B cell (primary cell): ENCODE data around the gene GNB2. TPM values are rescaled to one million over a fixed set of nuclear protein-coding genes. Genes with fewer than 3 reads are reported as not detected.
"Not testable (repeated sequence)": the region's sequence is repeated elsewhere in the genome, so short reads cannot be mapped to it uniquely, and the experiment has no call there.

Experiments
- ATAC-seq: fragments of 200-7000 bp; cut with Tn5 transposase; one replicate; pipeline ENCODE4 v1.10.0; 2021; ENCODE audit warnings: low read depth, mild to moderate bottlenecking, moderate number of reproducible peaks, moderate library complexity
- CTCF ChIA-PET: fragments of 350-600 bp; sonication (Branson Sonifier 250); formaldehyde crosslinking; loops from one replicate; lab custom pipeline; 2021; ENCODE audit warnings: antibody characterized with exemption, inconsistent platforms; lab: Charles Lee
- POLR2A ChIA-PET: fragments of 350-600 bp; sonication (Branson Sonifier 250); formaldehyde crosslinking; loops from one replicate; lab custom pipeline; 2021; ENCODE audit warnings: antibody characterized with exemption; lab: Charles Lee
- DNase-seq: peaks from one replicate; pipeline ENCODE4 v3.0.0; 2013
- H2AFZ ChIP-seq: 2 replicates; pipeline ENCODE4 v1.6.1; 2012; ENCODE audit warnings: mild to moderate bottlenecking, low read depth, low read length; ENCODE audit not compliant: insufficient read depth, poor library complexity, severe bottlenecking
- H3K27ac ChIP-seq, 2 donors: 1 replicate in 1 of 2; 2 replicates in 1 of 2; pipeline ENCODE4 v1.5.1; 2012 to 2013; ENCODE audit warnings: low read length in 2 of 2, mild to moderate bottlenecking in 2 of 2, moderate library complexity in 1 of 2
- H3K27me3 ChIP-seq, 4 experiments: fragments of 200-600 bp in 1 of 4; sonication (generic) in 1 of 4; replicated peaks in 1 of 4; 1 replicate in 2 of 4; 2 replicates in 2 of 4; pipeline versions ENCODE4 v1.6.1 to v1.7.0; 2013 to 2016; ENCODE audit warnings: low read length in 3 of 4, mild to moderate bottlenecking in 2 of 4, mixed read lengths in 1 of 4, moderate library complexity in 1 of 4; ENCODE audit not compliant: insufficient read depth in 4 of 4, control insufficient read depth in 3 of 4; ENCODE audit errors: control extremely low read depth in 1 of 4
- H3K36me3 ChIP-seq, 2 experiments: replicated peaks in 1 of 2; 1 replicate in 1 of 2; 2 replicates in 1 of 2; pipeline versions ENCODE4 v1.6.1 to v1.7.1; 2013; ENCODE audit warnings: low read length in 1 of 2; ENCODE audit not compliant: insufficient read depth in 2 of 2, control insufficient read depth in 1 of 2; ENCODE audit errors: control extremely low read depth in 1 of 2, extremely low read depth in 1 of 2
- H3K4me1 ChIP-seq, 2 donors: fragments of 200-600 bp in 1 of 2; sonication (generic) in 1 of 2; 1 replicate in 1 of 2; 2 replicates in 1 of 2; pipeline versions ENCODE4 v1.5.1 to v1.6.1; 2013 to 2017; ENCODE audit warnings: low read length in 2 of 2; ENCODE audit not compliant: control insufficient read depth in 2 of 2, insufficient read depth in 2 of 2
- H3K4me2 ChIP-seq: replicated peaks from 2 replicates; pipeline ENCODE3; 2012; ENCODE audit warnings: mild to moderate bottlenecking, low read depth, low read length; ENCODE audit not compliant: poor library complexity, severe bottlenecking
- H3K4me3 ChIP-seq, 5 experiments: fragments of 200-600 bp in 1 of 5; sonication (generic) in 1 of 5; 1 replicate in 3 of 5; 2 replicates in 2 of 5; pipeline versions ENCODE4 v1.5.1 to v1.7.0; 2011 to 2016; ENCODE audit warnings: low read length in 4 of 5, mild to moderate bottlenecking in 4 of 5, low read depth in 2 of 5, control low read depth in 1 of 5, moderate library complexity in 1 of 5; ENCODE audit not compliant: insufficient read depth in 1 of 5; ENCODE audit errors: control extremely low read depth in 1 of 5, extremely low read depth in 1 of 5
- H3K79me2 ChIP-seq: fragments of 200-600 bp; sonication (generic); one replicate; pipeline ENCODE4 v1.6.0; 2016; ENCODE audit warnings: low read length; ENCODE audit not compliant: control insufficient read depth, insufficient read depth
- H3K9ac ChIP-seq: fragments of 200-600 bp; sonication (generic); 2 replicates; pipeline ENCODE4 v1.6.1; 2017; ENCODE audit warnings: mild to moderate bottlenecking, low read length, moderate library complexity
- H3K9me3 ChIP-seq, 3 donors: one replicate each; pipeline versions ENCODE4 v1.6.1 to v1.7.1; 2013; ENCODE audit warnings: low read length in 2 of 3; ENCODE audit not compliant: control insufficient read depth in 2 of 3, insufficient read depth in 1 of 3; ENCODE audit errors: control extremely low read depth in 1 of 3
- H4K20me1 ChIP-seq: 2 replicates; pipeline ENCODE4 v1.6.0; 2012; ENCODE audit warnings: mild to moderate bottlenecking, low read length; ENCODE audit not compliant: insufficient read depth, control insufficient read depth, poor library complexity, severe bottlenecking
- H3K27ac Mint-ChIP-seq: one replicate; pipeline ENCODE4 v1.8.0; 2021; ENCODE audit warnings: mixed read lengths
- H3K27me3 Mint-ChIP-seq: one replicate; pipeline ENCODE4 v1.8.0; 2021; ENCODE audit warnings: mixed read lengths
- H3K4me1 Mint-ChIP-seq: one replicate; pipeline ENCODE4 v1.8.0; 2021; ENCODE audit warnings: mixed read lengths
- H3K4me3 Mint-ChIP-seq: one replicate; pipeline ENCODE4 v1.8.0; 2021; ENCODE audit warnings: mixed read lengths
- H3K9me3 Mint-ChIP-seq: one replicate; pipeline ENCODE4 v1.8.0; 2022; ENCODE audit warnings: mixed read lengths; ENCODE audit not compliant: insufficient read depth
- CTCF ChIP-seq: fragments of 200-600 bp; IDR thresholded peaks from one replicate; pipeline ENCODE4 v1.8.0; 2022; ENCODE audit warnings: antibody characterized with exemption, mild to moderate bottlenecking
- EZH2 ChIP-seq: IDR thresholded peaks from 2 replicates; pipeline ENCODE4 v1.6.1; 2012; ENCODE audit warnings: borderline replicate concordance, low read depth, mild to moderate bottlenecking, moderate library complexity, low read length; ENCODE audit not compliant: insufficient read depth, poor library complexity, severe bottlenecking
- WGBS: methylation state at CpG from one replicate; pipeline ENCODE4 v1.1.5; 2013; ENCODE audit warnings: missing lambda C conversion rate; ENCODE audit not compliant: insufficient coverage; 5-methylcytosine and 5-hydroxymethylcytosine counted together
- intact Hi-C: fragments of 100-400 bp; cut with micrococcal nuclease; formaldehyde crosslinking; loops from one replicate; pipeline ENCODE4 v1.10.0; 2022
- polyA plus RNA-seq: library from polyadenylated mRNA; depleted of rRNA; stranded (reverse); fragments of >200 nt; gene quantifications from 2 replicates; pipeline ENCODE4 v1.2.3, GENCODE V29; 2012
- total RNA-seq, 2 donors: library from RNA; stranded (reverse); fragments of 120-200 nt in 1 of 2; gene quantifications; 1 replicate in 1 of 2; 2 replicates in 1 of 2; pipeline versions ENCODE4 v1.2.3 to v1.2.4, GENCODE V29; 2013 to 2022

The GNB2 gene
- total and polyA plus RNA-seq, 2 donors (not counting 1 experiment from before 2014, with no cell fraction given) = 127 to 221 TPM

DNA sequence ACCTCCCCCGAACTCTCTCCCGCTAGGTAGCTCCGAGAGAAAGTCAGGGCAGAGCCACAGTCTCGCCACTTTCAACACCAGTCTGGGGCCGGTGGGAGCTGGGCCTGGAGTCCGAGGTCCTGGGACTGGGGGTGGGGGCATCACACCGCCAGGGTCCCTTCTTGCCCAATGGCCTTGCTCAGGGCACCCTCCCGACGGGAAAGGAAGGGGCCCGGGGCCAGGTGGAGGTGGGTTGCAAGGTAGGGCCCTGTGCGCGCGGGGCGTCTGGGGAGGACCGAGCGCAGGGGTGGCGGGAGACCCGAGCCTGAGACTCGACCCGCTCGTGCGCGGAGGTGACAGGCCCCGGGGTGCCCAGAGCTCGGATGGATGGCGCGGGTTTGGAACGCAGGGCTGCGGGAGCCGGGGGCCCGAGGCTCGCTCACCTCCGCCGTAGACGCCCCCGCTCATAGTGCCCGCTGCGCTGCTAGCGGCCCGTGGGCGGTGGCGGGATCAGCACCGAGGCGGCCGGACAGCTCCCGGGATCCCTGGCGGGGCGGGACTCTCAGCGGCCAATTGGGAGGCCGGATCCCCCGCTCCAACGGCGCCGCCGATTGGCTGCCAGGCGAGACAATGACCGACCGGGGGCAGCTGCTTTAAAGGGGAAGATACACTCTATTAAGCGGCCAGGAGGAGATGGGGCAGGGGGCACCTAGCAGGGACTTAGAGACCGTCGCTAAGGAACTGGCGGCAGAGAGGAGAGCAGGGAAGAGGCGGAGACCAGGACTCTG is 17.4 kb upstream of the GNB2 start, which contains the start of gene ACTL6B:
ACTL6B (minus strand) TSS at position 541 of the 767 bp plus-strand sequence; CDS start at position 447, 94 bp downstream.
- peak within 1 kb of the TSS; percentile 22 for H3K4me2 ChIP-seq
- DNase-seq (peak; percentile 49), ATAC-seq (peak; percentile 41)
- intact Hi-C loops = no loop called here
- 22% methylated on average over 62 of the region's 63 CpGs for WGBS
- peaks cover 0 to 8% of the 10 kb centered on the region in 2 donors for H3K4me1 ChIP-seq
- peaks cover 41% of the 10 kb centered on the region for H3K27me3 Mint-ChIP-seq
- no peaks in the 10 kb centered on the region for H3K9me3 Mint-ChIP-seq
- peaks cover 0 to 22% (median 0%) of the 10 kb centered on the region in 3 donors for H3K9me3 ChIP-seq
- H4K20me1 ChIP-seq = no peaks in the 10 kb centered on the region
- no peak within 1 kb of the TSS for H3K27ac Mint-ChIP-seq
- CTCF ChIA-PET = no interaction called here
- peaks cover 0 to 61% (median 31%) of the 10 kb centered on the region in 4 experiments for H3K27me3 ChIP-seq
- H3K9ac ChIP-seq = no peak within 1 kb of the TSS
- no peak within 1 kb of the TSS for H2AFZ ChIP-seq
- H3K4me3 ChIP-seq = no peak within 1 kb of the TSS
- TF ChIP-seq CTCF (no peak), EZH2 (no peak)
- POLR2A ChIA-PET = no interaction called here
- H3K27ac ChIP-seq = no peak within 1 kb of the TSS
- no peak within 1 kb of the TSS for H3K4me3 Mint-ChIP-seq
- H3K4me1 Mint-ChIP-seq = no peaks in the 10 kb centered on the region
- no peaks in the 10 kb centered on the region for H3K79me2 ChIP-seq
- H3K36me3 ChIP-seq = no peaks in the 10 kb centered on the region

DNA sequence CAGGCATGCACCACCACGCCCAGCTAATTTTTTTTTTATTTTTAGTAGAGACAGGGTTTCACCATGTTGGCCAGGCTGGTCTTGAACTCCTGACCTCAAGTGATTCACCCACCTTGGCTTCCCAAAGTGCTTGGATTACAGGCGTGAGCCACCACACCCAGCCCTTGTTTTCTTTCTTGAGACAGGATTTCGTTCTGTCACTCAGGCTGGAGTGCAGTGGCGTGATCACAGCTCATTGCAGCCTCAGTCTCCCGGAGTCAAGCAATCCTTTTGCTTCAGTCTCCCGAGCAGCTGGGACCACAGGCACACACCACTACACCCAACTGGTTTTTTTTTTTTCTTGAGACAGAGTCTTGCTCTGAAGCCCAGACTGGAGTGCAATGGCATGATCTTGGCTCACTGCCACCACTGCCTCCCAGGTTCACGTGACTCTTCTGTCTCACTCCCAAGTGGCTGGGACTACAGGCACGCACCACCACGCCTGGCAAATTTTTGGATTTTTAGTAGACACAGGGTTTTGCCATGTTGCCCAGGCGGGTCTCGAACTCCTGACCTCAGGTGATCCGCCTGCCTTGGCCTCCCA is 11.3 kb upstream of the GNB2 start:
- ATAC-seq, POLR2A ChIA-PET, H3K9ac ChIP-seq, DNase-seq, H3K27ac ChIP-seq, H3K4me1 ChIP-seq, H3K9me3 ChIP-seq, H3K4me1 Mint-ChIP-seq, H3K4me3 Mint-ChIP-seq, H3K79me2 ChIP-seq, H3K4me2 ChIP-seq, H3K9me3 Mint-ChIP-seq, H2AFZ ChIP-seq, H4K20me1 ChIP-seq, intact Hi-C loops, H3K4me3 ChIP-seq, H3K36me3 ChIP-seq, H3K27ac Mint-ChIP-seq: not testable (repeated sequence)
- WGBS = 90% methylated on average over 11 of the region's 12 CpGs
- H3K27me3 Mint-ChIP-seq = peaks cover 24% of the 10 kb centered on the region
- CTCF ChIA-PET = interaction anchor here (0.7 kb wide), 1 partner anchor 48 kb away, joined by 3 read pairs; no protein-coding TSS in a partner anchor
- peaks cover 0 to 23% (median 8%) of the 10 kb centered on the region in 4 experiments for H3K27me3 ChIP-seq
